Loucy (cell line): ENCODE data around the gene LILRB5.
"Not testable (repeated sequence)": the region's sequence is repeated elsewhere in the genome, so short reads cannot be mapped to it uniquely, and the experiment has no call there.

Experiments
- H2AFZ ChIP-seq: fragments of 200-600 bp; sonication (generic); 2 replicates; pipeline ENCODE4 v1.6.0; 2016; ENCODE audit warnings: antibody characterized with exemption, mild to moderate bottlenecking, low read length, moderate library complexity
- H3F3A ChIP-seq: fragments of 200-600 bp; 2 replicates; pipeline ENCODE4 v1.6.0; 2016; ENCODE audit warnings: antibody characterized with exemption, low read depth, mild to moderate bottlenecking
- H3K27me3 ChIP-seq: fragments of 200-600 bp; sonication (generic); 2 replicates; pipeline ENCODE4 v1.6.1; 2014; ENCODE audit warnings: low read length, mild to moderate bottlenecking; ENCODE audit not compliant: insufficient read depth, poor library complexity, severe bottlenecking
- H3K36me3 ChIP-seq: fragments of 200-600 bp; sonication (generic); 2 replicates; pipeline ENCODE4 v1.6.1; 2016; ENCODE audit warnings: low read length; ENCODE audit not compliant: insufficient read depth
- H3K4me1 ChIP-seq: fragments of 200-600 bp; sonication (generic); 2 replicates; pipeline ENCODE4 v1.5.1; 2014; ENCODE audit warnings: low read length, mild to moderate bottlenecking; ENCODE audit not compliant: insufficient read depth, poor library complexity, severe bottlenecking
- H3K4me2 ChIP-seq: fragments of 200-600 bp; sonication (generic); 2 replicates; pipeline ENCODE4 v1.6.0; 2014; ENCODE audit warnings: antibody characterized with exemption, low read length, low read depth, mild to moderate bottlenecking; ENCODE audit not compliant: poor library complexity, severe bottlenecking
- H3K4me3 ChIP-seq: fragments of 200-600 bp; sonication (generic); 2 replicates; pipeline ENCODE4 v1.5.1; 2014; ENCODE audit warnings: low read length, mild to moderate bottlenecking, mixed read lengths; ENCODE audit not compliant: poor library complexity, severe bottlenecking
- H3K79me2 ChIP-seq: fragments of 200-600 bp; sonication (generic); 2 replicates; pipeline ENCODE4 v1.6.1; 2014; ENCODE audit warnings: low read length; ENCODE audit not compliant: insufficient read depth
- H3K9ac ChIP-seq: fragments of 200-600 bp; sonication (generic); 2 replicates; pipeline ENCODE4 v1.6.0; 2014; ENCODE audit warnings: mild to moderate bottlenecking, low read depth, low read length, moderate library complexity; ENCODE audit not compliant: poor library complexity, severe bottlenecking
- H3K9me2 ChIP-seq: fragments of 200-600 bp; sonication (generic); replicated peaks from 2 replicates; pipeline ENCODE4 v1.6.1; 2016; ENCODE audit warnings: low read depth, low read length, mixed read lengths
- H3K9me3 ChIP-seq: fragments of 200-600 bp; sonication (generic); 2 replicates; pipeline ENCODE4 v1.6.1; 2014; ENCODE audit warnings: mild to moderate bottlenecking, antibody characterized with exemption, low read length, low read depth; ENCODE audit not compliant: insufficient read depth
- H4K20me1 ChIP-seq: fragments of 200-600 bp; sonication (generic); 2 replicates; pipeline ENCODE4 v1.6.0; 2014; ENCODE audit warnings: antibody characterized with exemption, low read length, mild to moderate bottlenecking; ENCODE audit not compliant: insufficient read depth, poor library complexity, severe bottlenecking
- CTCF ChIP-seq: fragments of 200-600 bp; sonication (generic); conservative IDR thresholded peaks from 2 replicates; pipeline ENCODE4 v1.5.1; 2014; ENCODE audit warnings: mild to moderate bottlenecking, antibody characterized with exemption, low read length
- EZH2phosphoT487 ChIP-seq: fragments of 200-600 bp; IDR thresholded peaks from 2 replicates; pipeline ENCODE4 v1.6.1; 2018; ENCODE audit warnings: antibody characterized with exemption, mild to moderate bottlenecking, moderate library complexity, borderline replicate concordance

Gene LILRB5

DNA sequence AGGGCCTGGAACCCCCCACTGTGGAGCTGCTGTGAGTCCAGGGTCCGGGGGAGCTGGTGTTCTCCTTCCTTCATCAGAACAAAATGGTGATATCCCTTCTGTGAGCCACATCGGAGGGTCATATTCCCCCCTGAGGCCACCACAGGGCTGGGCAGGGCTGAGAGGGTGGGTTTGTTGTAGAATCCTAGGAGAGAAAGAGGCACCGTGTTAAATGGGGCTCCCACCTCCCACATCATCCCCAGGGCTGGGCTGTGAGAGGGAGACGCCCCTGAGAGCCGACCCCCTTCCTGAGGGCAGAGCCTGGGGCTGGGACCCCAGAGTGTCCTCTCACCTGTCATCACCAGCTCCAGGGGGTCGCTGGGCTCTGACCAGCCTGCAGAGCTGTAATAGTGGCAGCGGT, 35.1 kb downstream of the LILRB5 start:
- H3K27me3 ChIP-seq, H3K79me2 ChIP-seq, H4K20me1 ChIP-seq, H3K36me3 ChIP-seq, H3K9me3 ChIP-seq, H2AFZ ChIP-seq, H3K4me1 ChIP-seq, H3K4me2 ChIP-seq, H3K9ac ChIP-seq, H3F3A ChIP-seq, H3K9me2 ChIP-seq, H3K4me3 ChIP-seq: not testable (repeated sequence)

GRCh38 chr19:54219702-54220101, 37.4 kb downstream of the LILRB5 start:
- H3K36me3 ChIP-seq = peaks cover 13% of the 10 kb centered on the region; the same call in 1 of the 2 replicates
- not testable (repeated sequence) for H3K9ac ChIP-seq, H3K4me3 ChIP-seq, H3K9me2 ChIP-seq, H3K9me3 ChIP-seq, H3F3A ChIP-seq, H2AFZ ChIP-seq, H3K4me1 ChIP-seq, H3K4me2 ChIP-seq, H4K20me1 ChIP-seq, H3K79me2 ChIP-seq, H3K27me3 ChIP-seq

GRCh38 chr19:54218960-54219661, 38.0 kb downstream of the LILRB5 start:
- no peaks in the 10 kb centered on the region for H3K9me3 ChIP-seq
- H3K9ac ChIP-seq = no peak overlapping the region
- TF ChIP-seq EZH2phosphoT487 = no peak
- no peak for TF ChIP-seq CTCF
- no peaks in the 10 kb centered on the region for H3K27me3 ChIP-seq
- H3K9me2 ChIP-seq = no peaks in the 10 kb centered on the region
- H3K4me2 ChIP-seq = no peak overlapping the region
- no peaks in the 10 kb centered on the region for H3K4me1 ChIP-seq
- no peak overlapping the region for H2AFZ ChIP-seq
- no peaks in the 10 kb centered on the region for H4K20me1 ChIP-seq
- no peaks in the 10 kb centered on the region for H3F3A ChIP-seq
- no peaks in the 10 kb centered on the region for H3K79me2 ChIP-seq
- no peak overlapping the region for H3K4me3 ChIP-seq
- peaks cover 13% of the 10 kb centered on the region; the same call in 1 of the 2 replicates for H3K36me3 ChIP-seq

GRCh38 chr19:54218259-54218658, 38.8 kb downstream of the LILRB5 start:
- H4K20me1 ChIP-seq = no peaks in the 10 kb centered on the region
- H3K27me3 ChIP-seq = no peaks in the 10 kb centered on the region

GRCh38 chr19:54217517-54218247, 39.4 kb downstream of the LILRB5 start:
- not testable (repeated sequence) for H4K20me1 ChIP-seq, H3K9me3 ChIP-seq, H2AFZ ChIP-seq, H3K4me3 ChIP-seq, H3K4me1 ChIP-seq, H3K4me2 ChIP-seq, H3K79me2 ChIP-seq, H3K27me3 ChIP-seq, H3F3A ChIP-seq, H3K9ac ChIP-seq, H3K9me2 ChIP-seq
- peaks cover 13% of the 10 kb centered on the region; the same call in 1 of the 2 replicates for H3K36me3 ChIP-seq

More at GRCh38 chr19:54218259-54218658, 38.8 kb downstream of the LILRB5 start:
- TF ChIP-seq CTCF = no peak
- no peak for TF ChIP-seq EZH2phosphoT487
- Histone ChIP-seq H3K9ac (no peak overlapping the region), H2AFZ (no peak overlapping the region), H3K9me3 (no peaks in the 10 kb centered on the region), H3K4me1 (no peaks in the 10 kb centered on the region), H3K79me2 (peaks cover 2% of the 10 kb centered on the region; the same call in 1 of the 2 replicates), H3K9me2 (no peaks in the 10 kb centered on the region), H3K4me2 (no peak overlapping the region), H3K36me3 (peaks cover 13% of the 10 kb centered on the region; the same call in 1 of the 2 replicates), H3K4me3 (no peak overlapping the region), H3F3A (no peaks in the 10 kb centered on the region)
